GM21529 (cell line): ENCODE measurements around the gene TEAD1.
"Not testable (repeated sequence)": the region's sequence is repeated elsewhere in the genome, so short reads cannot be mapped to it uniquely, and the experiment has no call there.

Source experiments
- ATAC-seq: cut with Tn5 transposase; IDR thresholded peaks from one replicate; pipeline ENCODE4 v1.9.1; 2021; ENCODE audit not compliant: unreplicated experiment

Gene TEAD1

DNA sequence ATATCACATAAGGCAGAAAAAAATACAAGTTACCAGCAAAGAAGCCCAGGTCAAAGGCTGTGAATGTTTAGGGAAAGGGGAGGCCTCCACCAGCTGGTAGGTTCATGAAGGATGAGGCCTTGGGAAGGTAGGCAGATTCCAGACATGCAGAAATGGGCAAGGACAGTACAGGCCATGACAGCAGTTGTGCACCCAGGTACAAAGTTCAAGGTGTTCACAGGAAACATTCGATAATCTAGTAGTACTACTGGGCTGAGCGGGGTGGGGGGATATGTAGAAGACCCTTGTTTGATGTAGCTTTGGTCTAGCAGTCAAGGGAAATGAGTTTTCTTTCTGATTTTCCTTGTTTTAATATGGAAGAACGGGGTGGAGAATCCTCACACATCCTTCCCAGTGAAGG lies 182.1 kb downstream of the TEAD1 start:
- no peak for ATAC-seq

DNA sequence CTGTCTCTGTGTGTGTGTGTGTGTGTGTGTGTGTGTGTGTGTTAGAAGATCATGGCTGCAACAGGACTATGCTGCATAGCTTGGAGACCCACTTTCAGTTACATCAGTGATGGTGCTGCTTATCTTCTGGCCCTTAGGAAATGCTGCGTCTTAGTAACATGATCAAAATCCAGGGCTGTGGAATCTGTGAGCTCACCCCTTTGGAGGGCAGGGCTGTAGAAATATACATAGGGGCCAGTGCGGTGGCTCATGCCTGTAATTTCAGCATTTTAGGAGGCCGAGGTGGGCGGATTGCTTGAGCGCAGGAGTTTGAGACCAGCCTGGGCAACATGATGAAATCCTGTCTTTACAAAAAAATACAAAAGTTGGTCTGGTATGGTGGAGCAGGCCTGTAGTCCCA lies 183.4 kb downstream of the TEAD1 start:
- ATAC-seq = no peak

GRCh38 chr11:12859872-12860657 lies 185.8 kb downstream of the TEAD1 start:
- ATAC-seq = no peak

DNA sequence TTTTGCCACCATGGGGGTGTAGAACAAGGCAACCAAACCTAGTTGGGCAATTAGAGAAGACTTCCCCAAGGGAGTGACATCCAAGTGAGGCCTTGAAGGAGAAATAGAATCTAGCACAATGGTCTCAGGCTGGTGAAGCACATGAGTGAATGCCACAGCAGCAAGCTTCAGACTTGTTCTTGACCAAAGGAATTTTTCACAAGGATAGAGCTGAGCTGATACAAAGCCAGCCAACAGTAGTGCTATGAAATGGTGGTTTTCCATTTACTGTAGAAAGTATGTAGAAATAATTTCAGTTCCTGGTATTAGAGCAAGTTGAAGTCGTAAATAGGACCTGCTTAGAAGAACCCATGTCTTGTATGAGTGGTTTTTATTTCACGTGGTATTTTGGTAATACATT lies 186.6 kb downstream of the TEAD1 start:
- ATAC-seq = no peak

GRCh38 chr11:12862696-12863469 lies 188.7 kb downstream of the TEAD1 start:
- ATAC-seq = no peak

DNA sequence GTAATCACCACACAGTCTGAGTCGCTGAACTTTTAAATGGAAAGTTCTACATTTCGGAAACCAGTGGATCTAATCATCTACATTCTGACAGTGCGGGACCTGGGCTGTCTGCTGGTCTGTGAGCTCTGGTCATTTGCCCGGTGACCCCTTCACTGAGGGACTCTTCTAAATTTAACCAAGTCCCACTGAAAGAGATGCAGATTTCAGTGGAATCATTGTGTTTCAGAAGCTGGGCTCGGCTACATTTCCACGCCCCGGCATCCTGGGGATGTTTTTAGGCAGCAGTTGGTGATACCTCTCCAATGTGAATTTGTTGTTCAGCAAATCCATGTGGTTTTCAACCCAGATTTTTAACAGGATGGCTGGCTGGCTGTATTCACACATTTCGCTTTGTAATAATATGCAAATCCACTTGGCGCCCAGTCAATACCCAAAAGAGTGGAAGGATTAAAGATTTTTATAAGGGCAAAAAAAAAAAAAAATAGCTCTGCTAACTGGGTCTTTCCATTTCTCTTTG lies 189.4 kb downstream of the TEAD1 start:
- no peak for ATAC-seq

DNA sequence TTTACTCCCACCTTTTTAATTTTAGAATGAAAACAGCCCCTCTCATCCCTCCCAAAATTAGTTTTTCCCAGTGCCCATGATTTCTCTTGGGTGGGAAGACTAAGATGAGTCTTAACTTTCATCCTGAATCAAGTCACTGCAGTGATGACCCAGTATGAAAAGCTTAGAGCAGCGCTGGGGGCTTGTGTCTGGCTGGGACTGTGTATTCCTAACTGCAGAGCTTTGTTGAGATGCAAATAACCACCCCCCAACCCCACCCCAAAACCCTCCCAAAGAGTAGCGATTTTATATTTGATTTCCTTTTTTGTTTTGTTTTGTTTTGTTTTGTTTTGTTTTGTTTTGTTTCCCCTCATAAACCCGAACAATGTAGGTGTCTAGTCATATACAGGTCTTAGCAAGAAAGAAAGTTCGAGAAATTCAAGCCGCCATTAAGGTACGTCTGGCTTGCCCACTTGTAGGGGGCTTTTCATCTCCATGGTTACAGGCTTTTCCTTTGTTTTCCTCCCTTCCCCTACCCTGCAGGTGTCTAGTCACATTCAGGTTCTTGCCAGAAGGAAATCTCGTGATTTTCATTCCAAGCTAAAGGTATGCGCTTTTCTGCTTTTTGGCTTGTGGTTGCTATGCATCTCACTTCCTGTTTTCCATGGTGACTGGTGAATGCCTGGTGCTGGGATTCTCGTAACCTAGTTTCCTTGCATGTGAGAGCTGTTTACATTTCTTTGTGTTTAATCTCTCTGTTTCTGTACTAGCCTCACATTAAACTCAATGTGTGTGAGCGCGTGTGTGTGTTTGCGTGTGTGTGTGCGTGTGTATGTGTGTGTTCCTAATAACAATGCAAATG lies 190.3 kb downstream of the TEAD1 start:
- ATAC-seq = no peak

DNA sequence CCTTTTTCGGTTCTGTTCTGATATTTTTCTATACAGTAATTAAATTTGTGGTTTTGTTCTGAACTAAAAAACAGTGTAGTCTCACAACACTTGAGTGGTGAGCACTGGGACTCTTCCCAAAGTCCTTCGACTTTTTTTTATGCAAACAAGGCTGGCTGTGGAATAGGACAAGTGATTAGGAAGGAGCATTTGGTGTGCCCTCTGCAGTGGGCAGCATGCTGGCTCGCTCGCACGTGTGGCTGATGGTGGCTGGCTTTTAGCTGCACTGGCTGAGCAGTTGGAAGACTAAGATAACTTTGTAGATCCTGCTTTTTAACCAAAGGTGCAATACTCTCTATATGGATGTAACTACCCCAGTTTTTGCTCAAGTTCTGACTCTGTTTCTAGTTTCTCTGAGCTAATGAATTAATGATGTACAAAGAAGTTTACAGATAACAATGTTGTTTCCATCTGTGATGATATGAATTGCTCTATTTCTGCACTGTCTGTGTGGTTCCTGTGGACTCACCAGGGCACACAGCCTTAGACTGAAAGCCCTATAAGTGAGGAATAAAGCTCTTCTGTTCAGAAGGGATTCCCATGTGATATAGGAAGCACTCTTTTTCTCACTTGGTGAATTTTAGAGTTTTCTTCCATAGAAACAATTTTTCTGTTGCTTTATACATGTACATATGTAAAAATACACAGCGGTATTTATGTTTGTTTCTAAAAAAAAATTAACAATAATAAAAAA lies 191.8 kb downstream of the TEAD1 start:
- ATAC-seq = no peak

DNA sequence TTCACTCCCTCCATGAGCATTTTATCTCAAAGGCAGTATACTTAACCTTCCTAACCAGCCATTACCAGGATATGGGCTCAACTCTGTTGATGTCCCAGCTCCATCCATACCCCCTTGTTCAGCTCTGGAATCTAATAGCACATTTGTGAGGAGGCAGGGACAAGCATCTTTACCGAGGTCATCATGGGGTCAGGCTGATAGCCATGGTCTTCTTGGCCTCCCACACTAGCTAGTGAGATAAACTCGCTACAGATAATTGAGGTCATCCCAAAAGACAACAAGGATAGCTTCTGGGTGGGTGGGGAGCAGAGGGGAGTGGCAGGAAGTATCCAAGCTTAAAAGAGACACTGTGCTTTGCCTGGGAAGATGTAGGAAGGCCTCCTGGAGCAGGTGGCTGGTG lies 193.3 kb downstream of the TEAD1 start:
- ATAC-seq = no peak

DNA sequence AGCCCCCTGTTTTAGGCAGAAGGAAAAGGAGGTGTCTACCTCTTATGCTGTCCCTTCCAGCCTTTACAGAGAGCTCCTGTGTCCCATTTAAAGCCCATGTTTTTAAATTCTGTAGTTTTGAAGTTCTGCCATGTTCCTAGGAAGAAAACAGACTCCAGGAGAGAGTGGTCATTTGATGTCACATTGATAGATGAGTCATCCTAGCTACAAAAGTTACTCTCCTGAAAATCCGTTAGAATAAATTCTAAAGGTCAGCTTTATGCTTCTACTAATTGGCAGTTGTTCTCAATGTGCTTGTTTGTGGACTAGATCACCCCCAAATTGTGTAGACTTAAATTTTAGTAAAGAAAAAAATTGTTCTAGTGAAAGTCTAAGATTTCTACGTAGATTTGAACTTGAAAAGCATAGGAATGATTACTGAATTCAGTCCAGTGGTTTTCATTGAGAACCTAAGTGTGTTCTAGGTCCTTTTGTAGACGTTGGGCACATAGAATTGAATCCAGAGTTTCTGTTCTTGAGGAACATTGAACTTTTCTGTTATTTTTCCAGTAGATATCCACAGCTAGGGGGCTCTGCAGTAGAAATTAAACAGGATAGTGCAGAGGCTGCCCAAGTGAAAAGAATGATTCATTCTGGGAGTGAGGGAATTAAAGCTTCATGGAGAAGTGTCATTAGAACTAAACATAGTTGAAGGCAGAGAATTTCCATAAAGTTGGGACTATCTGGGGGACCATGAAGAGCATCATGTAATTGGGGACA lies 194.3 kb downstream of the TEAD1 start:
- ATAC-seq = no peak

- no peak for ATAC-seq
Observed at GRCh38 chr11:12871241-12871640, 197.0 kb downstream of the TEAD1 start.

- ATAC-seq = no peak
Observed at GRCh38 chr11:12871788-12872321, 197.6 kb downstream of the TEAD1 start.

- ATAC-seq = no peak
Observed at GRCh38 chr11:12876340-12876739, 202.1 kb downstream of the TEAD1 start.

- no peak for ATAC-seq
Observed at GRCh38 chr11:12876988-12877387, 202.8 kb downstream of the TEAD1 start.

DNA sequence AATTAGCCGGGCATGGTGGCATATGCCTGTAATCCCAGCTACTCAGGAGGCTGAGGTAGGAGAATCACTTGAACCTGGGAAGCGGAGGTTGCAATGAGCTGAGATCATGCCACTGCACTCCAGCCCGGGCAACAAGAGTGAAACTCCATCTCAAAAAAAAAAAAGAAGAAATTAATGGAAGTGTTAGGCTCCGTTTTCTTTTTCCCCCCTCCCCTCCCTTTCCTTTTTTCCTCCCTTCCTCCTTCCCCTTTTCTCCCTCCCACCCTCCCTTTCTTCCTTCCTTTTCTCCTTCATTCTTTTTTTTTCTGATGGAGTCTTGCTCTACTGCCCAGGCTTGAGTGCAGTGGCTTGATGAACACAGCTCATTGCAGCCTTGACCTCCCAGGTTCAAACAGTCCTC lies 203.3 kb downstream of the TEAD1 start:
- ATAC-seq = not testable (repeated sequence)

DNA sequence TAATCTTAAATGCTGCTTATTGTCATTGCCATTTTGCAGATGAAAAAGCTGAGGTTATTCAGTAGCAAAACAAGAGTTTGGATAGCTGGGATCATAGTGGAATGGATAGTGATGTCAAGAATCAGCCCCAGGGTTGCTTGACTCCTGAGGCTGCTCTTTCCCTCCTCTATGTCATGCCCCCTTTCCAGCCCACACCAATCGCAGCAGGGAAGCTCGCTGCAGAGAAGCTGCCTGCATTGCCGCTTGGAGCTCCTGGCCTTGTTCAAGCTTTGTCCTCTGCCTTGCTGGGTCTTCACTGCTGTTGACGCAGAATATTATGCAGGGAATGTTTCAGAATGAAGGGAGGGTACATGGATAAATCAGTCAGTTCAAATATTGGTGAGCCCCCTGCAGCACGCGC lies 206.1 kb downstream of the TEAD1 start:
- no peak for ATAC-seq

DNA sequence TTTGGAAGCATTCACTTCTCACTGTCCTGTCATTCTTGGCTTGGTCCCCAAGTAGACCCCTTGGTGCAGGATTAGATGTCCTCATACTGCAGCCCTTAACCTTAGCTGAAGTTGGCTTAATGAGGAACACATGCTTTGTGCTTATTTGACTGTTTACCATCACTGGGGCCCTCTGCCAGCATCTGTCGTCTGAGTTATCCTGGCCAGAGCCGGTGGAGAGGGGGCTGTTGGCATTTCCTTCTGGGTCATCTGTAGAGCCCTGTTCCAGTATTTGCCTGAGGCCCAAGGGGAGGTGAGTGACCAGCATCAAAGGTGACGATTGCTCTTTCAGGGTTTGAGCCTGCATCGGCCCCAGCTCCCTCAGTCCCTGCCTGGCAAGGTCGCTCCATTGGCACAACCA lies 208.4 kb downstream of the TEAD1 start:
- ATAC-seq = no peak

- no peak for ATAC-seq
Observed at GRCh38 chr11:12884751-12885318, 210.6 kb downstream of the TEAD1 start.

DNA sequence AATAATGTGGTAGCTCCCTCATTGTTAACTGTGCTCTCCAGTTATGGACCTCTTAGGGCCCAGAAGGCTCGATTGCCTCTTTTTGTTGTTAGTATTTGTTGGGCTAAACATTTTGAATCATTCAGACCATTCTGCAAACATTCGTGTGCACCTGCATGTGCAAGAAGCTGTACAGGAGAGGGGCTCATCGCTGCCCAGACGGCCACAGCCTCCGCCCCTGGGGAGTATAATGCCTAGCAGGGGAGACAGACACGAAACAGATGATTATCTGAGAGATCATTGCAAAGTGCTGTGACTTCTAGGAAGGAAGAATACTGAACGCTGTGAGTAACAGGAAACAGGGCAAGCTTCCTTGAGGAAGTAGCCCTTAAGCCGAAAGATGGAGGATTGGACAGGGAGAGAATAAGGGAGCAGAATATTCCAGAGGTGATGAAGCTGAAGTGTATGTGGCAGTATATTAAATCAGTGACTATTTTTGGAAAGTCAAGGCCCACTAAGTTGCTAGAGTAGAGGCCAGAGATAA lies 211.6 kb downstream of the TEAD1 start:
- no peak for ATAC-seq
